T-helper 1 cell treated with Interleukin-12 subunit alpha and Interleukin-12 subunit beta and Interleukin-4 antibody, amounts not matched to agents 30 μg/mL and 1 μg/mL, for 36 hours (primary cell): Measurements from ENCODE around the gene MRPS2.
"Not testable (repeated sequence)": the region's sequence is repeated elsewhere in the genome, so short reads cannot be mapped to it uniquely, and the experiment has no call there.

Experiments used
- H3K27ac Mint-ChIP-seq: one replicate; pipeline ENCODE4 v1.8.0; 2021; ENCODE audit warnings: mild to moderate bottlenecking, mixed read lengths
- H3K27me3 Mint-ChIP-seq: one replicate; pipeline ENCODE4 v1.8.0; 2021; ENCODE audit warnings: low read depth, mixed read lengths
- H3K36me3 Mint-ChIP-seq: one replicate; pipeline ENCODE4 v1.8.0; 2021; ENCODE audit warnings: low read depth, mixed read lengths
- H3K4me1 Mint-ChIP-seq: one replicate; pipeline ENCODE4 v1.8.0; 2021; ENCODE audit warnings: low read depth, mixed read lengths
- H3K4me3 Mint-ChIP-seq: one replicate; pipeline ENCODE4 v1.8.0; 2021; ENCODE audit warnings: mild to moderate bottlenecking, moderate library complexity, mixed read lengths
- H3K9me3 Mint-ChIP-seq: one replicate; pipeline ENCODE4 v1.8.0; 2021; ENCODE audit warnings: mixed read lengths

Gene MRPS2

GRCh38 chr9:135525241-135526088, 25.0 kb downstream of the MRPS2 start:
- Mint-ChIP-seq H3K9me3 (no peaks in the 10 kb centered on the region), H3K27me3 (peaks cover 2% of the 10 kb centered on the region), H3K27ac (no peak overlapping the region), H3K4me1 (no peaks in the 10 kb centered on the region), H3K36me3 (no peaks in the 10 kb centered on the region), H3K4me3 (no peak overlapping the region)

- H3K9me3 Mint-ChIP-seq: no peaks in the 10 kb centered on the region
- H3K36me3 Mint-ChIP-seq: no peaks in the 10 kb centered on the region
- no peaks in the 10 kb centered on the region for H3K4me1 Mint-ChIP-seq
- no peak overlapping the region for H3K4me3 Mint-ChIP-seq
- H3K27me3 Mint-ChIP-seq: no peaks in the 10 kb centered on the region
- H3K27ac Mint-ChIP-seq: no peak overlapping the region
Measured at GRCh38 chr9:135526089-135526729, 25.7 kb downstream of the MRPS2 start.

- H3K9me3 Mint-ChIP-seq: no peaks in the 10 kb centered on the region
- no peaks in the 10 kb centered on the region for H3K27me3 Mint-ChIP-seq
- no peaks in the 10 kb centered on the region for H3K4me1 Mint-ChIP-seq
- H3K4me3 Mint-ChIP-seq: no peak overlapping the region
- no peaks in the 10 kb centered on the region for H3K36me3 Mint-ChIP-seq
- no peak overlapping the region for H3K27ac Mint-ChIP-seq
Measured at GRCh38 chr9:135526730-135527571, 26.5 kb downstream of the MRPS2 start.

- not testable (repeated sequence) for H3K9me3 Mint-ChIP-seq, H3K4me1 Mint-ChIP-seq, H3K27ac Mint-ChIP-seq, H3K36me3 Mint-ChIP-seq, H3K27me3 Mint-ChIP-seq, H3K4me3 Mint-ChIP-seq
Measured at GRCh38 chr9:135528842-135529435, 28.5 kb downstream of the MRPS2 start.

- no peak overlapping the region for H3K4me3 Mint-ChIP-seq
Measured at GRCh38 chr9:135530146-135530545, 29.7 kb downstream of the MRPS2 start.

GRCh38 chr9:135531096-135531495, 30.6 kb downstream of the MRPS2 start:
- H3K4me1 Mint-ChIP-seq: no peaks in the 10 kb centered on the region
- H3K27me3 Mint-ChIP-seq: no peaks in the 10 kb centered on the region
- no peaks in the 10 kb centered on the region for H3K36me3 Mint-ChIP-seq
- no peaks in the 10 kb centered on the region for H3K9me3 Mint-ChIP-seq
- H3K4me3 Mint-ChIP-seq: no peak overlapping the region
- no peak overlapping the region for H3K27ac Mint-ChIP-seq

More at GRCh38 chr9:135530146-135530545, 29.7 kb downstream of the MRPS2 start:
- no peak overlapping the region for H3K27ac Mint-ChIP-seq
- H3K36me3 Mint-ChIP-seq: no peaks in the 10 kb centered on the region
- no peaks in the 10 kb centered on the region for H3K9me3 Mint-ChIP-seq
- H3K4me1 Mint-ChIP-seq: no peaks in the 10 kb centered on the region
- H3K27me3 Mint-ChIP-seq: no peaks in the 10 kb centered on the region

- Mint-ChIP-seq H3K4me1 (no peaks in the 10 kb centered on the region), H3K27ac (no peak overlapping the region), H3K4me3 (no peak overlapping the region), H3K27me3 (peaks cover 4% of the 10 kb centered on the region), H3K36me3 (no peaks in the 10 kb centered on the region), H3K9me3 (no peaks in the 10 kb centered on the region)
Measured at GRCh38 chr9:135533113-135533512, 32.6 kb downstream of the MRPS2 start.

- Mint-ChIP-seq H3K4me3 (no peak overlapping the region), H3K9me3 (no peaks in the 10 kb centered on the region), H3K4me1 (no peaks in the 10 kb centered on the region), H3K27me3 (peaks cover 4% of the 10 kb centered on the region), H3K27ac (no peak overlapping the region), H3K36me3 (no peaks in the 10 kb centered on the region)
Measured at GRCh38 chr9:135533674-135534073, 33.2 kb downstream of the MRPS2 start.

- not testable (repeated sequence) for H3K36me3 Mint-ChIP-seq, H3K4me3 Mint-ChIP-seq, H3K4me1 Mint-ChIP-seq, H3K27ac Mint-ChIP-seq, H3K9me3 Mint-ChIP-seq, H3K27me3 Mint-ChIP-seq
Measured at GRCh38 chr9:135534192-135534711, 33.8 kb downstream of the MRPS2 start.

- not testable (repeated sequence) for H3K4me1 Mint-ChIP-seq, H3K36me3 Mint-ChIP-seq, H3K27me3 Mint-ChIP-seq, H3K27ac Mint-ChIP-seq, H3K9me3 Mint-ChIP-seq, H3K4me3 Mint-ChIP-seq
Measured at GRCh38 chr9:135534826-135535225, 34.3 kb downstream of the MRPS2 start.

GRCh38 chr9:135535631-135536030, 35.1 kb downstream of the MRPS2 start:
- H3K4me1 Mint-ChIP-seq, H3K27ac Mint-ChIP-seq, H3K9me3 Mint-ChIP-seq, H3K4me3 Mint-ChIP-seq, H3K27me3 Mint-ChIP-seq, H3K36me3 Mint-ChIP-seq: not testable (repeated sequence)

- no peaks in the 10 kb centered on the region for H3K9me3 Mint-ChIP-seq
- peaks cover 4% of the 10 kb centered on the region for H3K27me3 Mint-ChIP-seq
- no peak overlapping the region for H3K4me3 Mint-ChIP-seq
- no peak overlapping the region for H3K27ac Mint-ChIP-seq
- H3K4me1 Mint-ChIP-seq: no peaks in the 10 kb centered on the region
- no peaks in the 10 kb centered on the region for H3K36me3 Mint-ChIP-seq
Measured at GRCh38 chr9:135536216-135536615, 35.7 kb downstream of the MRPS2 start.

- not testable (repeated sequence) for H3K4me3 Mint-ChIP-seq, H3K9me3 Mint-ChIP-seq, H3K27me3 Mint-ChIP-seq, H3K36me3 Mint-ChIP-seq, H3K27ac Mint-ChIP-seq, H3K4me1 Mint-ChIP-seq
Measured at GRCh38 chr9:135543262-135543894, 42.9 kb downstream of the MRPS2 start.
